ENCODE data around the gene BEGAIN.
A peak's percentile ranks its signal among the peaks of the same experiment; 100 is the strongest.

The BEGAIN gene

GRCh38 chr14:100620255-100621100, 33.3 kb upstream of the BEGAIN start:
- peaks cover 41% of the 10 kb centered on the region for H3K27me3 Mint-ChIP-seq
- H3K36me3 Mint-ChIP-seq (ENCODE audit: insufficient read depth) = peaks cover 6% of the 10 kb centered on the region
- no peak overlapping the region for H3K27ac Mint-ChIP-seq (ENCODE audit: low read depth)
- DNase-seq (ENCODE audit: low spot score in 2 of 2) (no peak), ATAC-seq (replicated peaks; ENCODE audit: extremely low read depth, poor library complexity, severe bottlenecking) (no peak)
- H3K9me3 Mint-ChIP-seq = peaks cover 6% of the 10 kb centered on the region
- peaks cover 19% of the 10 kb centered on the region for H3K4me1 Mint-ChIP-seq
- no peak overlapping the region for H3K4me3 Mint-ChIP-seq

GRCh38 chr14:100619396-100620254, 32.4 kb upstream of the BEGAIN start:
- Mint-ChIP-seq H3K27me3 (peaks cover 33% of the 10 kb centered on the region), H3K9me3 (peaks cover 2% of the 10 kb centered on the region), H3K4me3 (no peak overlapping the region), H3K27ac (ENCODE audit: low read depth) (no peak overlapping the region), H3K4me1 (peaks cover 16% of the 10 kb centered on the region), H3K36me3 (ENCODE audit: insufficient read depth) (peaks cover 6% of the 10 kb centered on the region)
- ATAC-seq (replicated peaks; ENCODE audit: extremely low read depth, poor library complexity, severe bottlenecking) (no peak), DNase-seq (ENCODE audit: low spot score in 2 of 2) (no peak)

- Mint-ChIP-seq H3K4me3 (no peak overlapping the region), H3K4me1 (peaks cover 13% of the 10 kb centered on the region), H3K9me3 (no peaks in the 10 kb centered on the region), H3K27ac (ENCODE audit: low read depth) (no peak overlapping the region), H3K27me3 (peaks cover 25% of the 10 kb centered on the region), H3K36me3 (ENCODE audit: insufficient read depth) (peaks cover 6% of the 10 kb centered on the region)
- DNase-seq (ENCODE audit: low spot score in 2 of 2) (no peak), ATAC-seq (replicated peaks; ENCODE audit: extremely low read depth, poor library complexity, severe bottlenecking) (no peak)
These were observed 31.6 kb upstream of the BEGAIN start for GRCh38 chr14:100618763-100619320.

GRCh38 chr14:100618318-100618693, 31.1 kb upstream of the BEGAIN start:
- no peak for DNase-seq (ENCODE audit: low spot score in 2 of 2)
- Mint-ChIP-seq H3K27me3 (peaks cover 20% of the 10 kb centered on the region), H3K9me3 (no peaks in the 10 kb centered on the region), H3K4me1 (peaks cover 13% of the 10 kb centered on the region), H3K27ac (ENCODE audit: low read depth) (no peak overlapping the region), H3K4me3 (no peak overlapping the region), H3K36me3 (ENCODE audit: insufficient read depth) (peaks cover 6% of the 10 kb centered on the region)
- ATAC-seq (replicated peaks; ENCODE audit: extremely low read depth, poor library complexity, severe bottlenecking) = no peak

GRCh38 chr14:100617410-100618317, 30.4 kb upstream of the BEGAIN start:
- H3K4me1 Mint-ChIP-seq = peaks cover 13% of the 10 kb centered on the region
- H3K4me3 Mint-ChIP-seq = peak overlapping the region; percentile 52
- H3K9me3 Mint-ChIP-seq = no peaks in the 10 kb centered on the region
- peaks cover 20% of the 10 kb centered on the region for H3K27me3 Mint-ChIP-seq
- H3K36me3 Mint-ChIP-seq (ENCODE audit: insufficient read depth) = peaks cover 6% of the 10 kb centered on the region
- ATAC-seq (replicated peaks; ENCODE audit: extremely low read depth, poor library complexity, severe bottlenecking) = peak; percentile 49
- peak overlapping the region; percentile 50 for H3K27ac Mint-ChIP-seq (ENCODE audit: low read depth)
- DNase-seq (ENCODE audit: low spot score in 2 of 2) = no peak

GRCh38 chr14:100616854-100617409, 29.7 kb upstream of the BEGAIN start:
- peak overlapping the region; percentile 50 for H3K27ac Mint-ChIP-seq (ENCODE audit: low read depth)
- peak overlapping the region; percentile 52 for H3K4me3 Mint-ChIP-seq
- DNase-seq (ENCODE audit: low spot score in 2 of 2) = no peak
- H3K27me3 Mint-ChIP-seq = peaks cover 20% of the 10 kb centered on the region
- peaks cover 13% of the 10 kb centered on the region for H3K4me1 Mint-ChIP-seq
- peaks cover 6% of the 10 kb centered on the region for H3K36me3 Mint-ChIP-seq (ENCODE audit: insufficient read depth)
- ATAC-seq (replicated peaks; ENCODE audit: extremely low read depth, poor library complexity, severe bottlenecking) = no peak
- H3K9me3 Mint-ChIP-seq = no peaks in the 10 kb centered on the region

GRCh38 chr14:100615736-100616695, 28.8 kb upstream of the BEGAIN start:
- Mint-ChIP-seq H3K27me3 (peaks cover 11% of the 10 kb centered on the region), H3K9me3 (no peaks in the 10 kb centered on the region), H3K4me3 (no peak overlapping the region), H3K4me1 (peaks cover 13% of the 10 kb centered on the region), H3K27ac (ENCODE audit: low read depth) (no peak overlapping the region), H3K36me3 (ENCODE audit: insufficient read depth) (peaks cover 6% of the 10 kb centered on the region)
- no peak for ATAC-seq (replicated peaks; ENCODE audit: extremely low read depth, poor library complexity, severe bottlenecking)
- DNase-seq (ENCODE audit: low spot score in 2 of 2) = no peak

- Mint-ChIP-seq H3K9me3 (no peaks in the 10 kb centered on the region), H3K27me3 (peaks cover 3% of the 10 kb centered on the region), H3K27ac (ENCODE audit: low read depth) (no peak overlapping the region), H3K4me1 (peaks cover 13% of the 10 kb centered on the region), H3K4me3 (no peak overlapping the region), H3K36me3 (ENCODE audit: insufficient read depth) (peaks cover 6% of the 10 kb centered on the region)
- no peak for ATAC-seq (replicated peaks; ENCODE audit: extremely low read depth, poor library complexity, severe bottlenecking)
- DNase-seq (ENCODE audit: low spot score in 2 of 2) = no peak
These were observed 27.6 kb upstream of the BEGAIN start for GRCh38 chr14:100614803-100615202.

- Mint-ChIP-seq H3K4me1 (peaks cover 8% of the 10 kb centered on the region), H3K36me3 (ENCODE audit: insufficient read depth) (peaks cover 6% of the 10 kb centered on the region), H3K27me3 (peaks cover 19% of the 10 kb centered on the region), H3K4me3 (no peak overlapping the region), H3K9me3 (no peaks in the 10 kb centered on the region), H3K27ac (ENCODE audit: low read depth) (no peak overlapping the region)
- DNase-seq (ENCODE audit: low spot score in 2 of 2) (no peak), ATAC-seq (replicated peaks; ENCODE audit: extremely low read depth, poor library complexity, severe bottlenecking) (no peak)
These were observed 25.8 kb upstream of the BEGAIN start for GRCh38 chr14:100612986-100613385.

GRCh38 chr14:100611811-100612480, 24.7 kb upstream of the BEGAIN start:
- Mint-ChIP-seq H3K9me3 (no peaks in the 10 kb centered on the region), H3K27me3 (peaks cover 30% of the 10 kb centered on the region), H3K4me1 (peaks cover 1% of the 10 kb centered on the region), H3K27ac (ENCODE audit: low read depth) (no peak overlapping the region), H3K36me3 (ENCODE audit: insufficient read depth) (peaks cover under 1% of the 10 kb centered on the region), H3K4me3 (no peak overlapping the region)
- no peak for ATAC-seq (replicated peaks; ENCODE audit: extremely low read depth, poor library complexity, severe bottlenecking)
- no peak for DNase-seq (ENCODE audit: low spot score in 2 of 2)
